K562 (cell line): ENCODE results near the gene CARM1. TPM values are rescaled to one million over a fixed set of nuclear protein-coding genes. Genes with fewer than 3 reads are reported as not detected.

ENCODE experiments used
- BCL6 ChIP-seq: fragments of 250-450 bp; sonication (Bioruptor Pico); IDR thresholded peaks from 2 replicates; pipeline ENCODE4 v1.4.0; 2020
- CXXC5 ChIP-seq: fragments of 250-450 bp; sonication (Bioruptor Pico); IDR thresholded peaks from 2 replicates; pipeline ENCODE4 v1.8.0; 2022; ENCODE audit warnings: inconsistent platforms, mild to moderate bottlenecking, moderate library complexity
- DPF2 ChIP-seq: fragments of 450-650 bp; IDR thresholded peaks from 2 replicates; pipeline ENCODE4 v1.6.1; 2016
- ESRRB ChIP-seq: fragments of 250-450 bp; sonication (Bioruptor Pico); IDR thresholded peaks from 2 replicates; pipeline ENCODE4 v1.5.0; 2020; ENCODE audit warnings: mild to moderate bottlenecking, moderate library complexity, borderline replicate concordance
- ETS2 ChIP-seq: IDR thresholded peaks from 2 replicates; pipeline ENCODE4 v1.6.1; 2016; ENCODE audit warnings: borderline replicate concordance, missing genetic modification characterization, mild to moderate bottlenecking, moderate library complexity, missing compliant biosample characterization; ENCODE audit not compliant: poor library complexity, severe bottlenecking
- ETV1 ChIP-seq: fragments of 450-650 bp; conservative IDR thresholded peaks from 2 replicates; pipeline ENCODE4 v1.6.1; 2016; ENCODE audit warnings: missing genetic modification characterization, control low read depth, low read depth, missing compliant biosample characterization
- GTF2A2 ChIP-seq: IDR thresholded peaks from 2 replicates; pipeline ENCODE4 v1.6.1; 2016; ENCODE audit warnings: mild to moderate bottlenecking, missing genetic modification characterization, missing compliant biosample characterization
- HDAC3 ChIP-seq: fragments of 450-650 bp; IDR thresholded peaks from 2 replicates; pipeline ENCODE4 v1.6.1; 2018; ENCODE audit warnings: borderline replicate concordance, mild to moderate bottlenecking, moderate library complexity; ENCODE audit not compliant: partially characterized antibody
- HMG20B ChIP-seq: fragments of 250-450 bp; sonication (Bioruptor Pico); IDR thresholded peaks from 2 replicates; pipeline ENCODE4 v1.5.0; 2021; ENCODE audit warnings: mild to moderate bottlenecking
- NFXL1 ChIP-seq: fragments of 450-650 bp; formaldehyde crosslinking; IDR thresholded peaks from 2 replicates; pipeline ENCODE4 v1.4.0; 2021; ENCODE audit warnings: mild to moderate bottlenecking
- NR2C1 ChIP-seq, 2 experiments: fragments of 450-650 bp; IDR thresholded peaks; 2 replicates each; pipeline ENCODE4 v1.6.1; 2017; ENCODE audit warnings: mild to moderate bottlenecking in 2 of 2, antibody characterized with exemption in 1 of 2, inconsistent platforms in 1 of 2, missing compliant biosample characterization in 1 of 2, missing genetic modification characterization in 1 of 2
- NUFIP1 ChIP-seq: fragments of 450-650 bp; IDR thresholded peaks from 2 replicates; pipeline ENCODE4 v1.6.1; 2018; ENCODE audit not compliant: partially characterized antibody
- POLR3G ChIP-seq: IDR thresholded peaks from 2 replicates; pipeline ENCODE4 v1.6.1; 2011; ENCODE audit not compliant: insufficient read length, insufficient replicate concordance; ENCODE audit errors: extremely low read depth
- RFX5 ChIP-seq: IDR thresholded peaks from 2 replicates; pipeline ENCODE4 v1.6.1; 2011; ENCODE audit warnings: low read depth, mild to moderate bottlenecking, improper control_type of control experiment, low read length
- UBTF ChIP-seq, 2 experiments: IDR thresholded peaks; 2 replicates each; pipeline ENCODE4 v1.6.1; 2012; ENCODE audit warnings: improper control_type of control experiment in 2 of 2, low read depth in 2 of 2, low read length in 2 of 2, borderline replicate concordance in 1 of 2
- ZBTB11 ChIP-seq, 3 experiments: fragments of 200-800 bp in 1 of 3; fragments of 250-450 bp in 1 of 3; fragments of 450-650 bp in 1 of 3; sonication (Bioruptor Pico) in 1 of 3; sonication (Bioruptor generic) in 1 of 3; formaldehyde crosslinking in 1 of 3; IDR thresholded peaks; 2 replicates each; pipeline versions ENCODE4 v1.6.1 to v1.8.0; 2016 to 2022; ENCODE audit warnings: mild to moderate bottlenecking in 2 of 3, missing genetic modification characterization in 2 of 3, missing compliant biosample characterization in 1 of 3, moderate library complexity in 1 of 3
- ZFPM2 ChIP-seq: fragments of 250-450 bp; sonication (Bioruptor Pico); IDR thresholded peaks from 2 replicates; pipeline ENCODE4 v1.5.1; 2022; ENCODE audit warnings: mild to moderate bottlenecking
- ZNF212 ChIP-seq: fragments of 450-650 bp; formaldehyde crosslinking; IDR thresholded peaks from 2 replicates; pipeline ENCODE4 v1.4.0; 2020; ENCODE audit warnings: mild to moderate bottlenecking
- ZNF695 ChIP-seq: fragments of 450-650 bp; formaldehyde crosslinking; IDR thresholded peaks from 2 replicates; pipeline ENCODE4 v1.4.0; 2020; ENCODE audit warnings: mild to moderate bottlenecking, moderate library complexity
- ZNF76 ChIP-seq: fragments of 250-450 bp; sonication (Bioruptor Pico); IDR thresholded peaks from 2 replicates; pipeline ENCODE4 v1.4.0; 2020; ENCODE audit warnings: mild to moderate bottlenecking, moderate library complexity, borderline replicate concordance
- polyA plus RNA-seq, 8 experiments: library from polyadenylated mRNA; depleted of rRNA in 4 of 8; stranded (reverse) in 5 of 8; unstranded in 3 of 8; fragments of >200 nt; fragmentation: Nextera tagmentation in 2 of 8; fragmentation: Illumina TruSeq in 1 of 8; extraction: Ambion mirVana in 2 of 8; extraction: Trizol in 1 of 8; gene quantifications; 2 replicates each; pipeline versions ENCODE4 v1.2.1 to v1.2.3, GENCODE V29; 2011 to 2014; ENCODE audit warnings: inconsistent platforms in 1 of 8, missing spikeins in 1 of 8
- total RNA-seq, 7 experiments: library from RNA; depleted of rRNA in 6 of 7; stranded (reverse); fragments of >200 nt in 6 of 7; fragmentation: Illumina TruSeq in 2 of 7; extraction: Trizol in 2 of 7; gene quantifications; 2 replicates each; pipeline versions ENCODE4 v1.2.1 to v1.2.3, GENCODE V29; 2011 to 2021; ENCODE audit warnings: low replicate concordance in 1 of 7

CARM1 gene
- total and polyA plus RNA-seq, 9 of the 15 experiments (the other 6 are each of a cell fraction or from before 2014, with no cell fraction given): 0.36 to 86.0 (median 29.7) TPM

GRCh38 chr19:10928563-10929401, 57.4 kb downstream of the CARM1 start, which contains the start of the genes TIMM29 and YIPF2 (continued):
- TF ChIP-seq ETS2 (tag) (no peak), NR2C1 (IDR thresholded peaks at IDR 0.05) (peak; percentile 61; the same call in 1 of the 2 replicates), NR2C1 (tag; IDR thresholded peaks at IDR 0.05) (peak; percentile 73), RFX5 (0 out of 2 replicates have a peak, but pooled peaks have one; percentile 14), NFXL1 (CRISPR knock-in tag) (no peak), UBTF (IDR thresholded peaks at IDR 0.05; ENCODE audit: borderline replicate concordance in 1 of 2, low read depth in 2 of 2, low read length in 2 of 2) (peak; percentile 42 to 65; a peak in 3 of 4 replicates), ESRRB (no peak), POLR3G (no peak), CXXC5 (CRISPR knock-in tag) (peak; percentile 75), DPF2 (no peak), NUFIP1 (no peak), GTF2A2 (tag) (no peak), HDAC3 (no peak), ETV1 (tag) (peak; percentile 86), BCL6 (no peak), ZNF212 (CRISPR knock-in tag) (no peak), ZNF76 (CRISPR knock-in tag) (no peak), ZFPM2 (CRISPR knock-in tag) (no peak), ZBTB11 (CRISPR knock-in tag; IDR thresholded peaks at IDR 0.05) (peak; percentile 97 to 100 (median 99)), ZNF695 (no peak), HMG20B (no peak)
